ENCODE data around the gene NHLRC4.

DNA sequence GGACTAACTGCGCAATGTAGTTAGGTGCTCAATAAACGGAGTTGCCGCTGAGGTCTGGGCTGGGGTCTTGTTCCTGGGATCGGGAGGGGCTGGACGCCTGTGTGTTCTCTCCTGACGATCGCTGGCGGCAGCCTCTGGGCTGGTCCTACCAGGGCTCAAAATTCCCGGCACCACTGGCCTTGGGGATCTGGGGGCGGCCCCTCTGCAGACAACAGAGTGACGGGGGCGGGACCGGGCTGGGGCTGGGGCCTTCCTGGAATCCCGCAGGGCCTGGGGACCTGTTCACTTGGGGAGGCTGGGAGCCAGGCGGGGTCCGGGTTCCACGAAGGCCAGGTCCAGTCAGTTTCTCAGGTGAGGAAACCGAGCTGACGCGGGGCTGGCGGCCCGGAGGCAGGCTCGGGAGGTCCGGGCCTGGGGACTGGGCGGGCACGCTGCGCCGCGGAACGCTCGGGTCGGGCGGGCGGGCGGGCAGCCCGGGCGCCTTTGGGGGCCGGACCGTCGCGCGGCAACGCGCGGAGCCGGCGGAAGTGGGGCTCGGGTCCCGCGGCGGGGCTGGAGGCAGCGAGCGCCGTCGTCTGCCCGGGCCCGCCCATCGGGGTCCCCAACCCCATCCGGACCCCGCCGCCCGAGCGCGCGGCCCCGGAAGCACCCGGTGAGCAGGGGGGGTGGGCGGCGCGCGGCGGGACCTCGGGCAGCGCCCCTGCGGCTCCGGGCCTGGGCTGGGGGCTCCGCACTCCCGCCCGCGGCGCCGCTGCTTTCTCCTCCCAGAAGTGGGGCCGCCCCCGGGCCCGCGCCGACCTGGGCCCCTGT, 2.8 kb downstream of the NHLRC4 start, which contains the start of gene PIGQ:
- TF ChIP-seq, protein P1, sequence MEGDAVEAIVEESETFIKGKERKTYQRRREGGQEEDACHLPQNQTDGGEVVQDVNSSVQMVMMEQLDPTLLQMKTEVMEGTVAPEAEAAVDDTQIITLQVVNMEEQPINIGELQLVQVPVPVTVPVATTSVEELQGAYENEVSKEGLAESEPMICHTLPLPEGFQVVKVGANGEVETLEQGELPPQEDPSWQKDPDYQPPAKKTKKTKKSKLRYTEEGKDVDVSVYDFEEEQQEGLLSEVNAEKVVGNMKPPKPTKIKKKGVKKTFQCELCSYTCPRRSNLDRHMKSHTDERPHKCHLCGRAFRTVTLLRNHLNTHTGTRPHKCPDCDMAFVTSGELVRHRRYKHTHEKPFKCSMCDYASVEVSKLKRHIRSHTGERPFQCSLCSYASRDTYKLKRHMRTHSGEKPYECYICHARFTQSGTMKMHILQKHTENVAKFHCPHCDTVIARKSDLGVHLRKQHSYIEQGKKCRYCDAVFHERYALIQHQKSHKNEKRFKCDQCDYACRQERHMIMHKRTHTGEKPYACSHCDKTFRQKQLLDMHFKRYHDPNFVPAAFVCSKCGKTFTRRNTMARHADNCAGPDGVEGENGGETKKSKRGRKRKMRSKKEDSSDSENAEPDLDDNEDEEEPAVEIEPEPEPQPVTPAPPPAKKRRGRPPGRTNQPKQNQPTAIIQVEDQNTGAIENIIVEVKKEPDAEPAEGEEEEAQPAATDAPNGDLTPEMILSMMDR (conservative IDR thresholded peaks at IDR 0.05; ENCODE audit: low read depth, low read length) = no peak
- TF ChIP-seq CEBPB (IDR thresholded peaks at IDR 0.05; ENCODE audit: low read depth, low read length) (no peak), POLR2A (IDR thresholded peaks at IDR 0.05; ENCODE audit: low read depth, low read length) (no peak; the same call in 1 of the 2 replicates), RCOR1 (IDR thresholded peaks at IDR 0.05; ENCODE audit: insufficient replicate concordance, low read length) (no peak), MAFK (IDR thresholded peaks at IDR 0.05; ENCODE audit: low read depth, low read length) (no peak), SMC3 (IDR thresholded peaks at IDR 0.05; ENCODE audit: low read depth, low read length) (no peak), USF2 (IDR thresholded peaks at IDR 0.05; ENCODE audit: low read depth, low read length) (no peak), MXI1 (IDR thresholded peaks at IDR 0.05; ENCODE audit: borderline replicate concordance, low read depth, low read length) (no peak), RAD21 (IDR thresholded peaks at IDR 0.05; ENCODE audit: low read length) (no peak), BHLHE40 (IDR thresholded peaks at IDR 0.05; ENCODE audit: low read depth, low read length) (no peak)
